GM20000 (cell line): ENCODE results near the gene CDO1.

ENCODE experiments used
- DNase-seq: peaks from one replicate; pipeline ENCODE4 v3.0.0; 2012; ENCODE audit warnings: low spot score
- TF ChIP-seq, protein P1 (sequence below): IDR thresholded peaks from 2 replicates; pipeline ENCODE4 v1.5.1; 2012; ENCODE audit warnings: mild to moderate bottlenecking, control low read depth; ENCODE audit errors: extremely low read depth, missing control alignments

Gene CDO1

DNA sequence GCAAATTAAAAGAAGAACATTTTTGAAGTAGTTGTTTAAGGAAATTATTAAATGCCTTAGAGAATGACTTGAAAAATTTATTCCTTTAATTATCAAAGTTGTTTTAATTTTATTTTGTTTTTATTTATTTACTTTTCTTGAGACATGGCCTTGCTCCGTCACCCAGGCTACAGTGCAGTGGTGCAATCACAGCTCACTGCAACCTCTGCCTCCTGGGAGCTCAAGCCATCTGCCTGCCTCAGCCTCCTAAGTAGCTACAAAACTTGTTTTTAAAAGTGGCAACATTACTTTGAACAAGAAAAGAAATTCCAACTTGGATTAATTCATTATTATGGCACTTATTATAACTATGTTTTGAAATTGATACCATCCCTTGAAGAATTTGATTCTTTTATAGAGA, 29.0 kb downstream of the CDO1 start:
- no peak for DNase-seq
- TF ChIP-seq, protein P1, sequence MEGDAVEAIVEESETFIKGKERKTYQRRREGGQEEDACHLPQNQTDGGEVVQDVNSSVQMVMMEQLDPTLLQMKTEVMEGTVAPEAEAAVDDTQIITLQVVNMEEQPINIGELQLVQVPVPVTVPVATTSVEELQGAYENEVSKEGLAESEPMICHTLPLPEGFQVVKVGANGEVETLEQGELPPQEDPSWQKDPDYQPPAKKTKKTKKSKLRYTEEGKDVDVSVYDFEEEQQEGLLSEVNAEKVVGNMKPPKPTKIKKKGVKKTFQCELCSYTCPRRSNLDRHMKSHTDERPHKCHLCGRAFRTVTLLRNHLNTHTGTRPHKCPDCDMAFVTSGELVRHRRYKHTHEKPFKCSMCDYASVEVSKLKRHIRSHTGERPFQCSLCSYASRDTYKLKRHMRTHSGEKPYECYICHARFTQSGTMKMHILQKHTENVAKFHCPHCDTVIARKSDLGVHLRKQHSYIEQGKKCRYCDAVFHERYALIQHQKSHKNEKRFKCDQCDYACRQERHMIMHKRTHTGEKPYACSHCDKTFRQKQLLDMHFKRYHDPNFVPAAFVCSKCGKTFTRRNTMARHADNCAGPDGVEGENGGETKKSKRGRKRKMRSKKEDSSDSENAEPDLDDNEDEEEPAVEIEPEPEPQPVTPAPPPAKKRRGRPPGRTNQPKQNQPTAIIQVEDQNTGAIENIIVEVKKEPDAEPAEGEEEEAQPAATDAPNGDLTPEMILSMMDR: no peak

DNA sequence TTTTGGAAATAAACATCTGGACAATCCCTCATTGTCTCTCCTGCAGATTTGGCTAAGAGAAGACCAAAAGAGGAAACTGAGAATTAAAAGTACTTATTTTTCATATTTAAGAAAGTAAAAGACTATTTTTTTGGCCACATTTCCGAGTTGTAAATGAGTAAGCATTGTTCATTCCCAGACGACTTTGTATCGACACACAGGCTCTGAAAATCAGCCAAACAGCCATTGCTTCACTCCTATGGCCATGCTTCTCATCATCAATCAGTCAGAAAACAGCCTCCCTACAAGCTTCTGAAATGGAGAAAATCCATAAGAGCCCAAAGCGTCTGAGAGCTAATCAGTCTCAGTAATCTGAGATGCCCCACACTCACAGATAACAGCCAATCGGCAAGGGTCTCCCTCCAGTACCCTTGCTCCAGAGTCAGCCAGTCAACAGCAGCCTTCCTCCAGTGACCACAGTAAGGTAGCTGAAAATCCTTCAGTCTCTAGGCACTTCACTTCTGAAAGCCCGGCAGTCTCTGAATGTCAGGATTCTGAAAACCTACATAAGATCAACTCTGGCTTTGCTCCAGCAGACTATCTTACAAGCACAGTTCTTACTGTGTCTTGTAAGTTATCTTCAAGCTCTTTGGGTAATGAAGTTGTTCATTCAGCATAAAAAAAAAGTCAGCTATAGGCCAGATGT, 30.9 kb downstream of the CDO1 start:
- DNase-seq: no peak
- TF ChIP-seq, protein P1: no peak

DNA sequence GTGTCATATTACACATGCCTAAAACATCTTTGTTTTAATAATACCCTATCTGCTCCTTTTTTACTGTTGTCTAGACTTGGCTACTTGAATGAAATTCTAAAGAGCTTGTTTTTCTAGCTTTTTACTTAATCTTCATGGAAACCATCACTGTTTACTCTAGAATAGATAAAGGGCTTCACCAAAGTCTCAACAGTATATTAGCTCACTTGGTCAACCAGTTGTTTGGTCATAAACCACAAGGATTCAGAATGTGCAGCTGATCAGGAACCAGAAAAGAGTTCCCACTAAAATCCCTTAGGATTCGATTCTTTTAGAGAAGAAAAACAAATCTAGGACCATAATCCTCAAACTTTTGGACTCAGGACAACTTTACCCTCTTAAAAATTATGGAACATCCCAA, 38.0 kb downstream of the CDO1 start:
- TF ChIP-seq, protein P1: no peak
- no peak for DNase-seq

DNA sequence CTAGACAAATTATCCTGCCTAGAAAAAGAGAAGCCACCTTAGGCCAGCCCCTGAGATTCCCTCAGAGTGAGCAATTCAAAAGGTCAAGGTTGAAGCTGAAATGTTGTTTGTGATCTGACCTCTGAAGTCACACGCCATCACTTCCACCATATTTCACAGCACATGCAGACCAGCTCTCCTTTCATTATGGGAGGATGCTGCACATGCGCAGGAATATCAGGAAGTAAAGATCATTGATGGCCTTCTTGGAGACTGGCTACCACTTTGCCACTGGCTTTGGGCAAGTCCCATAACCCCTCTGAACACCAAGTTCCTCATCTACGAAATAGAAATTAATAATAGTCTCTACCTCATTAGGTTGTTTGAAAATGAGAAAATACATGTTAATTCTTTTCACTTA, 39.5 kb downstream of the CDO1 start:
- no peak for DNase-seq
- TF ChIP-seq, protein P1: no peak

DNA sequence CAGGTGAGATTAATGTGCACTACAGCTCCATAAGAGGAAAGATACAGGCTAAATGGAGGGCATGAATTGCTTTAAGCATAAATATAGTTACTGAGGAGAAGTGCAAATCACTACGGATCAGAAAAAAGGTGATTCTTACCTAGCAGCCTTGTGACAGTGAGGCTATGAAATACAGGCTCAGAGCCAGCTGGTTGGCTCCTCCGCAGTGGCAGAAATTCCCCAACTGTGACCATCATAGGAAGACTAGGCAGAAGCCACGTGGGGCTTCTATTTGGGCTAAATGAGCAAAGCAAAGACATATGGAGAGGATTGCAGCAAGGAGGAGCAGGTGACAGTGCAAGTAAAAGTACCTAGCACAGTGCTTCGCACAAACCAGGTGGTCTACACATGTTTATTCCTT, 40.5 kb downstream of the CDO1 start:
- TF ChIP-seq, protein P1: no peak
- no peak for DNase-seq

DNA sequence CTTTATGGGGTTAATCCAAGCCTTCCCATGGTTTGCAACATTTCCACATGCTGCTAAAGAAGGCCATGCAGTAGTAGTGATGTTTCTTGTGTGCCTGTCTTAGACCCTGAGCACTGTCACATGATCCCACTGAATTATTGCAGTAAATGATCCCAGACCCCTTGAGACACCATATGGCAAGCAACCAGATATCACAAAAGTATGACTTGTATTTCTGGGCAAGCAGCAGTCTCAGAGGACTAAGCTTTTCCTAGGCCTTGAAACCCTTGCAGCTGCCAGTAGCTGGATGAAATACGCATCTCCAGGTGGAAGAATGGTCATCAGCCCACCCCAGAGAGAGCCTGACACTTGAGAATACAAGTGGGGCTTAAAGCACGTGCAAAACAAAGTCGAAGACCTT, 41.8 kb downstream of the CDO1 start:
- TF ChIP-seq, protein P1: no peak
- no peak for DNase-seq

DNA sequence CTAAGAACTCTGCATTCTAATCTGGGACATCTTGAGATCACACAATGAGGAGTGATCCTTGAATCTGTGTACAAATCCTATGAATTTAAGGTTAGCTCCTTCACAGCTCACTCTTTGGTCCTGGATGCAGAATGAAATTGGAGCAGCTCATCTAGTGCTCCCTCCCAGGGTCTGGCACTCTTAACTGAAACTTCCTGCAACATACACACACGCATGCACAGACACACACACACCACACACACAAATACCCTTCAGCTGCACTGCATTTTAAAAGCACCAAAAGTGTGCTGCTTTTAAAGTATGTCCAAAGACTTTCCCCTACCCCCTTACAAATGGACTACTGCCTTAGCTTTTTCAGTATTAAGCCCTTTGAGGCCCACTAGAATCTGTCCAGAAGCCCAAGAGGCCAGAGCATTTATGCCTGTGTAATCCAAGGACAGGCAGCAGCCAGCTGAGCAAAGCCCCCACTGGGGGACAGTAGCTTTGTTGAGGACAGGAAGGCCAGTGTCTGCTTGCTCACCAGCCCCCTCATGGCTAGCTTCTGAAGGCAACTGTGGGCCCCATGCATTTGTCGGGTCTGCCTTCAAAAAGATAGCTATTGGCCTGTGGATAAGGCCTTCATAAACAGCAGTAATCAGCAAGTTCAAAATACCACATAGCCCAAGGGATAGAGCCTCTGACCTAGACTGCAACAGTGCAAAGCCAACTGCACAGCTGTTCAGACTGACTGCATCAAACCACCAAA, 43.6 kb downstream of the CDO1 start:
- TF ChIP-seq, protein P1: no peak
- DNase-seq: no peak
